Measurements from ENCODE around the gene VWA5B2. TPM values are rescaled to one million over a fixed set of nuclear protein-coding genes. Genes with fewer than 3 reads are reported as not detected.

Gene VWA5B2
- total and polyA plus RNA-seq, 9 of the 15 experiments (the other 6 are each of a cell fraction or from before 2014, with no cell fraction given) = 0.04 TPM; not detected in 8

DNA sequence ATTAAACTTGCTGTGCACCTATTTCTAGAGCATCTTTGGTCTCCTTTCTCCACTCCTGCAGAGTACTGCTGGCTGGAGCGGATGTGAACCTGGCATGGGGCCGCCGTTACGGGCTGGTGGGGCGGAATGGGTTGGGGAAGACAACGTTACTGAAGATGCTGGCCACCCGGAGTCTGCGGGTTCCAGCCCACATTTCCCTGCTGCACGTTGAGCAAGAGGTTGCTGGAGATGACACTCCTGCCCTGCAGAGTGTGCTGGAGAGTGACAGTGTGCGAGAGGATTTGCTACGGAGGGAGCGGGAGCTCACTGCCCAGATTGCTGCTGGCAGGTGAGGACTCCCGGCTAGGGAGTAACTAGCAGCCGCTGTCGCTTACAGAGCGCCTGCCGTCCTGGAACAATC, 41.3 kb upstream of the VWA5B2 start:
- no peaks in the 10 kb centered on the region for H3K27me3 ChIP-seq (ENCODE audit: control insufficient read depth in 2 of 2, insufficient read depth in 2 of 2, low read length in 2 of 2)
- ChIA-PET CTCF (ENCODE audit: low intra/inter-chr PET ratio) (no interaction called here), POLR2A (interaction anchor here (0.5 to 1.1 kb wide), 5 partner anchors 8 to 239 kb away, joined by 3 read pairs; partner anchors contain the start of gene DVL3)
- peaks cover 4% of the 10 kb centered on the region for H3K9me1 ChIP-seq (ENCODE audit: control insufficient read depth, insufficient read depth, low read length)
- DNase-seq (ENCODE audit: extremely low read depth in 1 of 4, low spot score in 3 of 4) (no peak), FAIRE-seq (no peak), ATAC-seq (no peak)
- peak overlapping the region in 1 of 2 experiments; percentile 48; a peak in 2 of 4 replicates for H3K9ac ChIP-seq (ENCODE audit: insufficient read depth in 1 of 2, low read depth in 2 of 2, low read length in 2 of 2)
- H3K27ac ChIP-seq (ENCODE audit: extremely low read depth, low read depth, low read length) = no peak overlapping the region
- in situ Hi-C loops (cut with MboI) = no loop called here
- no peak overlapping the region for H3K4me2 ChIP-seq (ENCODE audit: insufficient read depth, low read length)
- intact Hi-C loops (cut with micrococcal nuclease) = no loop called here
- BruUV-seq (replicated peaks) = no TSS peak
- WGBS (ENCODE audit: insufficient coverage, low coverage, missing lambda C conversion rate) = 93% methylated on average over 17 of the region's 17 CpGs
- H3K9me3 ChIP-seq (replicated peaks; ENCODE audit: control insufficient read depth, insufficient read depth, low read depth, low read length) = no peaks in the 10 kb centered on the region
- no peak overlapping the region for H3K4me3 ChIP-seq
- H3K36me3 ChIP-seq (ENCODE audit: control insufficient read depth, insufficient read depth, low read length) = peaks cover 83% of the 10 kb centered on the region
- peaks cover 31% of the 10 kb centered on the region for H3K79me2 ChIP-seq (ENCODE audit: control insufficient read depth, insufficient read depth, low read length)
- H2AFZ ChIP-seq (ENCODE audit: low read depth, low read length) = no peak overlapping the region
- TF ChIP-seq RBFOX2 (IDR thresholded peaks at IDR 0.05; ENCODE audit: low read depth, low read length) (peak; percentile 53), ZNF3 (CRISPR knock-in tag; IDR thresholded peaks at IDR 0.05) (no peak)
- H4K20me1 ChIP-seq (replicated peaks; ENCODE audit: control insufficient read depth, insufficient read depth, low read length) = no peaks in the 10 kb centered on the region
- H3K4me1 ChIP-seq (replicated peaks in 1 of 2; ENCODE audit: control insufficient read depth in 2 of 2, insufficient read depth in 2 of 2, low read length in 2 of 2) = peaks cover 17 to 32% of the 10 kb centered on the region in 2 experiments

DNA sequence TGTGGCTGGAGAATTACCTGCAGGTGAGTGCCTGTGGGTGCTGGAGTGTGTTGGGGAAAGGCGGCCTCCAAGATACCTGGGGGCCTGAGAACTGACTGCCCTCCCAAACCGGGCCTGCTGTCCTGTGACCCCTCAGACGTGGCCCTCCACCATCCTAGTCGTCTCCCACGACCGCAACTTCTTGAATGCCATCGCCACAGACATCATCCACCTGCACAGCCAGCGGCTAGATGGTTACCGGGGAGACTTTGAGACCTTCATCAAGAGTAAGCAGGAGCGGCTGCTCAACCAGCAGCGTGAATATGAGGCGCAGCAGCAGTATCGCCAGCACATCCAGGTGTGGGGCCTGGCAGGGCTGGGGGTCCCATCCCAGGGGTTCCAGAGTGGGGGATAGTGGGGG, 40.0 kb upstream of the VWA5B2 start:
- ChIA-PET POLR2A (interaction anchor here (0.6 to 0.8 kb wide), 2 partner anchors 13 to 16 kb away, joined by 3 read pairs; no protein-coding TSS in a partner anchor), CTCF (ENCODE audit: low intra/inter-chr PET ratio) (no interaction called here)
- no TSS peak for BruUV-seq (replicated peaks)
- no peak for ATAC-seq
- Histone ChIP-seq H3K9ac (ENCODE audit: insufficient read depth in 1 of 2, low read depth in 2 of 2, low read length in 2 of 2) (0 out of 4 replicates have a peak overlapping the region, but pooled peaks of 1 of the 2 experiments have one; percentile 1), H3K4me3 (no peak overlapping the region), H4K20me1 (replicated peaks; ENCODE audit: control insufficient read depth, insufficient read depth, low read length) (0 out of 2 replicates have a peak, but pooled peaks cover 4% of the 10 kb centered on the region), H3K79me2 (ENCODE audit: control insufficient read depth, insufficient read depth, low read length) (peaks cover 31% of the 10 kb centered on the region), H2AFZ (ENCODE audit: low read depth, low read length) (no peak overlapping the region), H3K4me2 (ENCODE audit: insufficient read depth, low read length) (no peak overlapping the region), H3K9me3 (replicated peaks; ENCODE audit: control insufficient read depth, insufficient read depth, low read depth, low read length) (no peaks in the 10 kb centered on the region), H3K27ac (ENCODE audit: extremely low read depth, low read depth, low read length) (no peak overlapping the region), H3K9me1 (ENCODE audit: control insufficient read depth, insufficient read depth, low read length) (peaks cover 4% of the 10 kb centered on the region), H3K27me3 (ENCODE audit: control insufficient read depth in 2 of 2, insufficient read depth in 2 of 2, low read length in 2 of 2) (no peaks in the 10 kb centered on the region), H3K36me3 (ENCODE audit: control insufficient read depth, insufficient read depth, low read length) (peaks cover 83% of the 10 kb centered on the region), H3K4me1 (replicated peaks in 1 of 2; ENCODE audit: control insufficient read depth in 2 of 2, insufficient read depth in 2 of 2, low read length in 2 of 2) (peaks cover 15 to 23% of the 10 kb centered on the region in 2 experiments)
- WGBS (ENCODE audit: insufficient coverage, low coverage, missing lambda C conversion rate) = 92% methylated on average over 13 of the region's 13 CpGs
- intact Hi-C loops (cut with micrococcal nuclease) (no loop called here), in situ Hi-C loops (cut with MboI) (no loop called here)
- no peak for DNase-seq (ENCODE audit: extremely low read depth in 1 of 4, low spot score in 3 of 4)
- FAIRE-seq = no peak
- TF ChIP-seq, protein P1, sequence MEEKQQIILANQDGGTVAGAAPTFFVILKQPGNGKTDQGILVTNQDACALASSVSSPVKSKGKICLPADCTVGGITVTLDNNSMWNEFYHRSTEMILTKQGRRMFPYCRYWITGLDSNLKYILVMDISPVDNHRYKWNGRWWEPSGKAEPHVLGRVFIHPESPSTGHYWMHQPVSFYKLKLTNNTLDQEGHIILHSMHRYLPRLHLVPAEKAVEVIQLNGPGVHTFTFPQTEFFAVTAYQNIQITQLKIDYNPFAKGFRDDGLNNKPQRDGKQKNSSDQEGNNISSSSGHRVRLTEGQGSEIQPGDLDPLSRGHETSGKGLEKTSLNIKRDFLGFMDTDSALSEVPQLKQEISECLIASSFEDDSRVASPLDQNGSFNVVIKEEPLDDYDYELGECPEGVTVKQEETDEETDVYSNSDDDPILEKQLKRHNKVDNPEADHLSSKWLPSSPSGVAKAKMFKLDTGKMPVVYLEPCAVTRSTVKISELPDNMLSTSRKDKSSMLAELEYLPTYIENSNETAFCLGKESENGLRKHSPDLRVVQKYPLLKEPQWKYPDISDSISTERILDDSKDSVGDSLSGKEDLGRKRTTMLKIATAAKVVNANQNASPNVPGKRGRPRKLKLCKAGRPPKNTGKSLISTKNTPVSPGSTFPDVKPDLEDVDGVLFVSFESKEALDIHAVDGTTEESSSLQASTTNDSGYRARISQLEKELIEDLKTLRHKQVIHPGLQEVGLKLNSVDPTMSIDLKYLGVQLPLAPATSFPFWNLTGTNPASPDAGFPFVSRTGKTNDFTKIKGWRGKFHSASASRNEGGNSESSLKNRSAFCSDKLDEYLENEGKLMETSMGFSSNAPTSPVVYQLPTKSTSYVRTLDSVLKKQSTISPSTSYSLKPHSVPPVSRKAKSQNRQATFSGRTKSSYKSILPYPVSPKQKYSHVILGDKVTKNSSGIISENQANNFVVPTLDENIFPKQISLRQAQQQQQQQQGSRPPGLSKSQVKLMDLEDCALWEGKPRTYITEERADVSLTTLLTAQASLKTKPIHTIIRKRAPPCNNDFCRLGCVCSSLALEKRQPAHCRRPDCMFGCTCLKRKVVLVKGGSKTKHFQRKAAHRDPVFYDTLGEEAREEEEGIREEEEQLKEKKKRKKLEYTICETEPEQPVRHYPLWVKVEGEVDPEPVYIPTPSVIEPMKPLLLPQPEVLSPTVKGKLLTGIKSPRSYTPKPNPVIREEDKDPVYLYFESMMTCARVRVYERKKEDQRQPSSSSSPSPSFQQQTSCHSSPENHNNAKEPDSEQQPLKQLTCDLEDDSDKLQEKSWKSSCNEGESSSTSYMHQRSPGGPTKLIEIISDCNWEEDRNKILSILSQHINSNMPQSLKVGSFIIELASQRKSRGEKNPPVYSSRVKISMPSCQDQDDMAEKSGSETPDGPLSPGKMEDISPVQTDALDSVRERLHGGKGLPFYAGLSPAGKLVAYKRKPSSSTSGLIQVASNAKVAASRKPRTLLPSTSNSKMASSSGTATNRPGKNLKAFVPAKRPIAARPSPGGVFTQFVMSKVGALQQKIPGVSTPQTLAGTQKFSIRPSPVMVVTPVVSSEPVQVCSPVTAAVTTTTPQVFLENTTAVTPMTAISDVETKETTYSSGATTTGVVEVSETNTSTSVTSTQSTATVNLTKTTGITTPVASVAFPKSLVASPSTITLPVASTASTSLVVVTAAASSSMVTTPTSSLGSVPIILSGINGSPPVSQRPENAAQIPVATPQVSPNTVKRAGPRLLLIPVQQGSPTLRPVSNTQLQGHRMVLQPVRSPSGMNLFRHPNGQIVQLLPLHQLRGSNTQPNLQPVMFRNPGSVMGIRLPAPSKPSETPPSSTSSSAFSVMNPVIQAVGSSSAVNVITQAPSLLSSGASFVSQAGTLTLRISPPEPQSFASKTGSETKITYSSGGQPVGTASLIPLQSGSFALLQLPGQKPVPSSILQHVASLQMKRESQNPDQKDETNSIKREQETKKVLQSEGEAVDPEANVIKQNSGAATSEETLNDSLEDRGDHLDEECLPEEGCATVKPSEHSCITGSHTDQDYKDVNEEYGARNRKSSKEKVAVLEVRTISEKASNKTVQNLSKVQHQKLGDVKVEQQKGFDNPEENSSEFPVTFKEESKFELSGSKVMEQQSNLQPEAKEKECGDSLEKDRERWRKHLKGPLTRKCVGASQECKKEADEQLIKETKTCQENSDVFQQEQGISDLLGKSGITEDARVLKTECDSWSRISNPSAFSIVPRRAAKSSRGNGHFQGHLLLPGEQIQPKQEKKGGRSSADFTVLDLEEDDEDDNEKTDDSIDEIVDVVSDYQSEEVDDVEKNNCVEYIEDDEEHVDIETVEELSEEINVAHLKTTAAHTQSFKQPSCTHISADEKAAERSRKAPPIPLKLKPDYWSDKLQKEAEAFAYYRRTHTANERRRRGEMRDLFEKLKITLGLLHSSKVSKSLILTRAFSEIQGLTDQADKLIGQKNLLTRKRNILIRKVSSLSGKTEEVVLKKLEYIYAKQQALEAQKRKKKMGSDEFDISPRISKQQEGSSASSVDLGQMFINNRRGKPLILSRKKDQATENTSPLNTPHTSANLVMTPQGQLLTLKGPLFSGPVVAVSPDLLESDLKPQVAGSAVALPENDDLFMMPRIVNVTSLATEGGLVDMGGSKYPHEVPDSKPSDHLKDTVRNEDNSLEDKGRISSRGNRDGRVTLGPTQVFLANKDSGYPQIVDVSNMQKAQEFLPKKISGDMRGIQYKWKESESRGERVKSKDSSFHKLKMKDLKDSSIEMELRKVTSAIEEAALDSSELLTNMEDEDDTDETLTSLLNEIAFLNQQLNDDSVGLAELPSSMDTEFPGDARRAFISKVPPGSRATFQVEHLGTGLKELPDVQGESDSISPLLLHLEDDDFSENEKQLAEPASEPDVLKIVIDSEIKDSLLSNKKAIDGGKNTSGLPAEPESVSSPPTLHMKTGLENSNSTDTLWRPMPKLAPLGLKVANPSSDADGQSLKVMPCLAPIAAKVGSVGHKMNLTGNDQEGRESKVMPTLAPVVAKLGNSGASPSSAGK (IDR thresholded peaks at IDR 0.05) = no peak
- TF ChIP-seq ZZZ3 (IDR thresholded peaks at IDR 0.05) = no peak

All from K562 (cell line).